Measurements from ENCODE around the gene FKTN.

The FKTN gene

GRCh38 chr9:105608721-105609598 lies 51.0 kb downstream of the FKTN start:
- DNase-seq = peak; percentile 59
- in situ Hi-C loops (cut with HindIII; ENCODE audit: low pct_ligation_motif_present, low pct_unique_long_range_greater_than_20kb, low sequenced_read_pairs) = no loop called here

- DNase-seq = no peak
- in situ Hi-C loops (cut with HindIII; ENCODE audit: low pct_ligation_motif_present, low pct_unique_long_range_greater_than_20kb, low sequenced_read_pairs) = no loop called here
Measured at GRCh38 chr9:105621001-105621400, 63.1 kb downstream of the FKTN start.

- in situ Hi-C loops (cut with HindIII; ENCODE audit: low pct_ligation_motif_present, low pct_unique_long_range_greater_than_20kb, low sequenced_read_pairs) = no loop called here
- no peak for DNase-seq
Measured at GRCh38 chr9:105625088-105625487, 67.2 kb downstream of the FKTN start.

- no peak for DNase-seq
- in situ Hi-C loops (cut with HindIII; ENCODE audit: low pct_ligation_motif_present, low pct_unique_long_range_greater_than_20kb, low sequenced_read_pairs) = no loop called here
Measured at GRCh38 chr9:105632807-105633206, 74.9 kb downstream of the FKTN start.

- DNase-seq = no peak
- in situ Hi-C loops (cut with HindIII; ENCODE audit: low pct_ligation_motif_present, low pct_unique_long_range_greater_than_20kb, low sequenced_read_pairs) = no loop called here
Measured at GRCh38 chr9:105633411-105633810, 75.5 kb downstream of the FKTN start.

- in situ Hi-C loops (cut with HindIII; ENCODE audit: low pct_ligation_motif_present, low pct_unique_long_range_greater_than_20kb, low sequenced_read_pairs) = no loop called here
- no peak for DNase-seq
Measured at GRCh38 chr9:105636331-105636730, 78.4 kb downstream of the FKTN start.

GRCh38 chr9:105637787-105638395 lies 80.0 kb downstream of the FKTN start:
- in situ Hi-C loops (cut with HindIII; ENCODE audit: low pct_ligation_motif_present, low pct_unique_long_range_greater_than_20kb, low sequenced_read_pairs) = no loop called here

GRCh38 chr9:105639936-105640335 lies 82.0 kb downstream of the FKTN start:
- in situ Hi-C loops (cut with HindIII; ENCODE audit: low pct_ligation_motif_present, low pct_unique_long_range_greater_than_20kb, low sequenced_read_pairs) = no loop called here
- no peak for DNase-seq

More at GRCh38 chr9:105637787-105638395, 80.0 kb downstream of the FKTN start:
- no peak for DNase-seq

- in situ Hi-C loops (cut with HindIII; ENCODE audit: low pct_ligation_motif_present, low pct_unique_long_range_greater_than_20kb, low sequenced_read_pairs) = no loop called here
- no peak for DNase-seq
Measured at GRCh38 chr9:105643795-105644194, 85.9 kb downstream of the FKTN start.

GRCh38 chr9:105646879-105647594 lies 89.1 kb downstream of the FKTN start:
- no peak for DNase-seq
- in situ Hi-C loops (cut with HindIII; ENCODE audit: low pct_ligation_motif_present, low pct_unique_long_range_greater_than_20kb, low sequenced_read_pairs) = no loop called here

GRCh38 chr9:105647595-105648349 lies 89.8 kb downstream of the FKTN start:
- in situ Hi-C loops (cut with HindIII; ENCODE audit: low pct_ligation_motif_present, low pct_unique_long_range_greater_than_20kb, low sequenced_read_pairs) = no loop called here

GRCh38 chr9:105651806-105652205 lies 93.9 kb downstream of the FKTN start:
- in situ Hi-C loops (cut with HindIII; ENCODE audit: low pct_ligation_motif_present, low pct_unique_long_range_greater_than_20kb, low sequenced_read_pairs) = no loop called here
- DNase-seq = no peak

More at GRCh38 chr9:105647595-105648349, 89.8 kb downstream of the FKTN start:
- DNase-seq = no peak

GRCh38 chr9:105656131-105656921 lies 98.4 kb downstream of the FKTN start:
- peak; percentile 6 for DNase-seq
- in situ Hi-C loops (cut with HindIII; ENCODE audit: low pct_ligation_motif_present, low pct_unique_long_range_greater_than_20kb, low sequenced_read_pairs) = no loop called here

- DNase-seq = no peak
- in situ Hi-C loops (cut with HindIII; ENCODE audit: low pct_ligation_motif_present, low pct_unique_long_range_greater_than_20kb, low sequenced_read_pairs) = no loop called here
Measured at GRCh38 chr9:105658351-105658750, 100.4 kb downstream of the FKTN start.

GRCh38 chr9:105661011-105661410 lies 103.1 kb downstream of the FKTN start:
- in situ Hi-C loops (cut with HindIII; ENCODE audit: low pct_ligation_motif_present, low pct_unique_long_range_greater_than_20kb, low sequenced_read_pairs) = no loop called here
- no peak for DNase-seq

GRCh38 chr9:105662184-105663104 lies 104.5 kb downstream of the FKTN start, which contains the start of gene TAL2:
TAL2 (plus strand) TSS chr9:105662457; CDS start chr9:105662497, 40 bp downstream.
- in situ Hi-C loops (cut with HindIII; ENCODE audit: low pct_ligation_motif_present, low pct_unique_long_range_greater_than_20kb, low sequenced_read_pairs) = no loop called here
- no peak for DNase-seq

GRCh38 chr9:105663914-105664313 lies 106.0 kb downstream of the FKTN start:
- DNase-seq = no peak
- in situ Hi-C loops (cut with HindIII; ENCODE audit: low pct_ligation_motif_present, low pct_unique_long_range_greater_than_20kb, low sequenced_read_pairs) = no loop called here

Data from ACHN (cell line).